Neuronal stem cell (in vitro differentiated cells): ENCODE results near the gene UNC5C.

Experiments
- DNase-seq: peaks from one replicate; pipeline ENCODE4 v3.0.0-alpha.2; 2013; ENCODE audit warnings: low spot score
- H2AFZ ChIP-seq: one replicate; pipeline ENCODE4 v1.6.1; 2013; ENCODE audit warnings: mild to moderate bottlenecking, low read length, inconsistent platforms
- H2AK5ac ChIP-seq: 2 replicates; pipeline ENCODE4 v1.6.1; 2013; ENCODE audit warnings: low read depth, mild to moderate bottlenecking, inconsistent platforms, low read length, moderate library complexity, mixed read lengths
- H2BK120ac ChIP-seq: 2 replicates; pipeline ENCODE4 v1.6.1; 2013; ENCODE audit warnings: low read depth, mild to moderate bottlenecking, inconsistent platforms, low read length, moderate library complexity, mixed read lengths
- H2BK12ac ChIP-seq: one replicate; pipeline ENCODE4 v1.6.1; 2013; ENCODE audit warnings: low read length, inconsistent platforms
- H2BK15ac ChIP-seq: 2 replicates; pipeline ENCODE4 v1.6.1; 2013; ENCODE audit warnings: mild to moderate bottlenecking, low read length, inconsistent platforms, mixed read lengths
- H2BK5ac ChIP-seq: one replicate; pipeline ENCODE4 v1.6.1; 2013; ENCODE audit warnings: inconsistent platforms, mild to moderate bottlenecking, low read length, moderate library complexity
- H3K14ac ChIP-seq: one replicate; pipeline ENCODE4 v1.6.1; 2013; ENCODE audit warnings: low read length, inconsistent platforms
- H3K18ac ChIP-seq: 2 replicates; pipeline ENCODE4 v1.6.1; 2013; ENCODE audit warnings: low read length, inconsistent platforms
- H3K23ac ChIP-seq: 2 replicates; pipeline ENCODE4 v1.6.1; 2013; ENCODE audit warnings: low read depth, mild to moderate bottlenecking, mixed read lengths, low read length, inconsistent platforms; ENCODE audit not compliant: poor library complexity
- H3K27ac ChIP-seq: replicated peaks from 3 replicates; pipeline ENCODE4 v1.5.1; 2013; ENCODE audit warnings: low read length, inconsistent platforms
- H3K27me3 ChIP-seq, 3 experiments: 2 replicates each; pipeline ENCODE4 v1.6.1; 2013; ENCODE audit warnings: low read length in 3 of 3, mild to moderate bottlenecking in 2 of 3, inconsistent platforms in 1 of 3, low read depth in 1 of 3, mixed read lengths in 1 of 3, moderate library complexity in 1 of 3; ENCODE audit not compliant: control insufficient read depth in 3 of 3, insufficient read depth in 3 of 3
- H3K36me3 ChIP-seq, 2 donors: replicated peaks in 1 of 2; 2 replicates each; pipeline ENCODE4 v1.6.1; 2013; ENCODE audit warnings: low read length in 2 of 2; ENCODE audit not compliant: control insufficient read depth in 2 of 2, insufficient read depth in 2 of 2
- H3K4ac ChIP-seq: 2 replicates; pipeline ENCODE4 v1.6.1; 2013; ENCODE audit warnings: inconsistent platforms, mild to moderate bottlenecking, low read length, moderate library complexity
- H3K4me1 ChIP-seq, 2 donors: 1 replicate in 1 of 2; 2 replicates in 1 of 2; pipeline ENCODE4 v1.6.1; 2013; ENCODE audit warnings: low read length in 2 of 2, low read depth in 1 of 2; ENCODE audit not compliant: control insufficient read depth in 2 of 2, insufficient read depth in 1 of 2
- H3K4me2 ChIP-seq: one replicate; pipeline ENCODE4 v1.6.1; 2013; ENCODE audit warnings: mild to moderate bottlenecking, low read length, inconsistent platforms; ENCODE audit not compliant: insufficient read depth, poor library complexity, severe bottlenecking
- H3K4me3 ChIP-seq, 2 donors: 2 replicates each; pipeline ENCODE4 v1.5.1; 2013; ENCODE audit warnings: low read length in 2 of 2, mild to moderate bottlenecking in 2 of 2, inconsistent platforms in 1 of 2, moderate library complexity in 1 of 2
- H3K79me1 ChIP-seq: one replicate; pipeline ENCODE4 v1.6.1; 2013; ENCODE audit warnings: low read depth, mild to moderate bottlenecking, inconsistent platforms, low read length, moderate library complexity
- H3K9ac ChIP-seq: one replicate; pipeline ENCODE4 v1.6.1; 2013; ENCODE audit warnings: mild to moderate bottlenecking, low read depth, low read length, inconsistent platforms; ENCODE audit not compliant: poor library complexity
- H3K9me3 ChIP-seq, 2 donors: replicated peaks in 1 of 2; 2 replicates each; pipeline versions ENCODE3 to v1.6.1; 2013; ENCODE audit warnings: low read length in 2 of 2, mild to moderate bottlenecking in 2 of 2, inconsistent platforms in 1 of 2, low read depth in 1 of 2, mixed read lengths in 1 of 2, moderate library complexity in 1 of 2; ENCODE audit not compliant: control insufficient read depth in 2 of 2, insufficient read depth in 1 of 2
- H4K8ac ChIP-seq: one replicate; pipeline ENCODE4 v1.6.1; 2013; ENCODE audit warnings: low read depth, mild to moderate bottlenecking, inconsistent platforms, low read length, moderate library complexity
- H4K91ac ChIP-seq: one replicate; pipeline ENCODE4 v1.6.1; 2013; ENCODE audit warnings: low read length, low read depth, mild to moderate bottlenecking, inconsistent platforms; ENCODE audit not compliant: poor library complexity
- WGBS, 2 donors: extraction: QIAGEN DNeasy Blood & Tissue Kit; methylation state at CpG; one replicate each; pipeline ENCODE4 v1.1.7; 2013; ENCODE audit warnings: missing lambda C conversion rate in 2 of 2, mixed read lengths in 1 of 2; ENCODE audit not compliant: insufficient read length in 2 of 2, insufficient replicate concordance in 1 of 2; ENCODE audit errors: extremely low coverage in 2 of 2; 5-methylcytosine and 5-hydroxymethylcytosine counted together

The UNC5C gene

DNA sequence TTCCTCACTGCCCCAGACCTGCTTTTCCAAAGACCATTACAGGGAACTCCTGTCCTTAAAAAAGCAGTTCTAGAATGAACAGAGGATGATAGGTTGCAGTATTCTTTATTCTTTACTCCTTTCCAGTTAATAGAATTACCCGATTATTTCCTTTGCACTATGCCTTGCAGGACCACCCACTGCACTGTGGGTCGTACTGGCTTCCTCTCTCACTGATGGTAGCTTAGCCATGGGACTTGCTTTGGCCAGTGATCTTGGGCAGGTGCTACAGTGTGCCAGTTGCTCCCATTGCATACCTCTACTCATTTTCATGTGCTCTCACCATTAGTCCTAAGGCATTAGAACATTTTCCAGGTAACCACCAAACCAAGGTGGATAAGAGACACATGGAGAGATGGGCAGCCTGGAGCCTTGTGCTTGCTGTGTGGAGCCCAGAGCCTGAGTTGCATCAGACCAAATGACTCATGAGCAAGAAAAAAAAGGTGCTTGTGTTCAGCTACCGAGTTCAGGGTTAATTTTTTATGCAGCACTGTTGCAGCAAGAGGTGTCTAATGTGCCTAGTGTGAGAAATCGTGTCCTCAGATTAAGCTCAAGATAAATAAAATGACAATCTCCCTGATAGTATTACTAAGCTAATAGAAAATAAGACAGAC, 7.6 kb upstream of the UNC5C start:
- H2BK15ac ChIP-seq, result no peak overlapping the region
- H3K18ac ChIP-seq, result no peak overlapping the region
- no peak overlapping the region for H2BK12ac ChIP-seq
- H2AFZ ChIP-seq, result no peak overlapping the region
- no peaks in the 10 kb centered on the region for H3K79me1 ChIP-seq
- H3K9me3 ChIP-seq, result no peaks in the 10 kb centered on the region
- no peaks in the 10 kb centered on the region for H3K36me3 ChIP-seq
- H4K91ac ChIP-seq, result no peak overlapping the region
- no peak overlapping the region for H3K14ac ChIP-seq
- no peak overlapping the region for H3K9ac ChIP-seq
- H3K4me1 ChIP-seq, result peaks cover 2 to 8% of the 10 kb centered on the region in 2 donors
- H3K4me3 ChIP-seq, result no peak overlapping the region
- H2BK120ac ChIP-seq, result no peak overlapping the region
- no CpG with 5 or more reads among the region's 4 CpGs for WGBS, 2 donors
- DNase-seq, result no peak
- H4K8ac ChIP-seq, result no peak overlapping the region
- no peak overlapping the region for H2AK5ac ChIP-seq
- no peak overlapping the region for H3K27ac ChIP-seq
- H3K4me2 ChIP-seq, result no peak overlapping the region
- H3K27me3 ChIP-seq, result no peaks in the 10 kb centered on the region
- H3K23ac ChIP-seq, result no peak overlapping the region
- H3K4ac ChIP-seq, result no peak overlapping the region
- no peak overlapping the region for H2BK5ac ChIP-seq

DNA sequence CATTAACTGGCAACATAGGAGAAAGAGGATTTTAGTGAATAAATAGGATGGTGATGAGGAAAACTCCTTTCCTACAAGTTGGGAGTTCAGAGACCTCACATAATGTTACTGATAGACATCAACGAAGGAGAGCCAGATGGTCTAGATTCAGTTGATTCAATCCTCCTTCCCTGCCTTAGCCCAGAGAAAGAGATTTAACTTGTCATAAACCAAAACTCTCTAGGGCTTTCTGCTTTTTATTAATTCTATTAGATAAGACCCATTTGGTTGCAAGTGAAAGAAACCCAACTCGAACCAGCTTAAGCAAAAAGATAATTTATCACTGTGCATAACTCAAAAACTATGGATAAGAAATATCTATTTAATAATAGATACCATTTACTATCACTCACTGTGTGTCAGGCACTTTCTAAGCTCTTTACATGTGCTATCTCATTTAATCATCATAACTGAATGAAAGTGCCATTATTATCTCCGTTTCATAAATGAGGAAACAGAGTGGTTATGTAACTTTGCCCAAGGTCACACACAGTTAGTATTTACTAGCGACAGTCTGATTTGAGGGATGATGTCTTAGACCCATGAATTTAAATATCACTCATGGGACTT, 4.3 kb upstream of the UNC5C start:
- H3K23ac ChIP-seq, result no peak overlapping the region
- H2BK120ac ChIP-seq, result no peak overlapping the region
- no peak overlapping the region for H3K14ac ChIP-seq
- H2BK15ac ChIP-seq, result no peak overlapping the region
- no peak overlapping the region for H3K9ac ChIP-seq
- no peak overlapping the region for H3K4me2 ChIP-seq
- H3K9me3 ChIP-seq, result no peaks in the 10 kb centered on the region
- no CpG with 5 or more reads among the region's 4 CpGs for WGBS, 2 donors
- DNase-seq, result no peak
- H4K8ac ChIP-seq, result no peak overlapping the region
- H3K36me3 ChIP-seq, result no peaks in the 10 kb centered on the region
- H3K4me1 ChIP-seq, result peaks cover 2 to 8% of the 10 kb centered on the region in 2 donors
- peaks cover 0 to 16% (median 0%) of the 10 kb centered on the region in 3 experiments for H3K27me3 ChIP-seq
- no peak overlapping the region for H2AK5ac ChIP-seq
- H2BK12ac ChIP-seq, result no peak overlapping the region
- H3K27ac ChIP-seq, result no peak overlapping the region
- no peak overlapping the region for H4K91ac ChIP-seq
- no peak overlapping the region for H3K4ac ChIP-seq
- no peak overlapping the region for H3K18ac ChIP-seq
- no peak overlapping the region for H2AFZ ChIP-seq
- no peak overlapping the region for H2BK5ac ChIP-seq
- no peak overlapping the region for H3K4me3 ChIP-seq
- no peaks in the 10 kb centered on the region for H3K79me1 ChIP-seq

- Histone ChIP-seq H4K91ac (no peak overlapping the region), H3K18ac (no peak overlapping the region), H3K4me3 (no peak overlapping the region), H2BK5ac (no peak overlapping the region), H3K4me2 (no peak overlapping the region), H2BK12ac (no peak overlapping the region), H3K36me3 (no peaks in the 10 kb centered on the region), H2BK120ac (no peak overlapping the region), H3K4ac (no peak overlapping the region), H2BK15ac (no peak overlapping the region), H3K27ac (no peak overlapping the region), H3K9me3 (no peaks in the 10 kb centered on the region), H4K8ac (no peak overlapping the region), H3K23ac (no peak overlapping the region), H3K79me1 (no peaks in the 10 kb centered on the region), H3K9ac (no peak overlapping the region), H3K27me3 (peaks cover 0 to 17% (median 0%) of the 10 kb centered on the region in 3 experiments), H2AFZ (no peak overlapping the region), H2AK5ac (no peak overlapping the region), H3K14ac (no peak overlapping the region), H3K4me1 (peaks cover 2 to 8% of the 10 kb centered on the region in 2 donors)
- no peak for DNase-seq
- WGBS, 2 donors, result no CpG with 5 or more reads among the region's 2 CpGs
Measured at GRCh38 chr4:95551653-95552052, 2.9 kb upstream of the UNC5C start.

DNA sequence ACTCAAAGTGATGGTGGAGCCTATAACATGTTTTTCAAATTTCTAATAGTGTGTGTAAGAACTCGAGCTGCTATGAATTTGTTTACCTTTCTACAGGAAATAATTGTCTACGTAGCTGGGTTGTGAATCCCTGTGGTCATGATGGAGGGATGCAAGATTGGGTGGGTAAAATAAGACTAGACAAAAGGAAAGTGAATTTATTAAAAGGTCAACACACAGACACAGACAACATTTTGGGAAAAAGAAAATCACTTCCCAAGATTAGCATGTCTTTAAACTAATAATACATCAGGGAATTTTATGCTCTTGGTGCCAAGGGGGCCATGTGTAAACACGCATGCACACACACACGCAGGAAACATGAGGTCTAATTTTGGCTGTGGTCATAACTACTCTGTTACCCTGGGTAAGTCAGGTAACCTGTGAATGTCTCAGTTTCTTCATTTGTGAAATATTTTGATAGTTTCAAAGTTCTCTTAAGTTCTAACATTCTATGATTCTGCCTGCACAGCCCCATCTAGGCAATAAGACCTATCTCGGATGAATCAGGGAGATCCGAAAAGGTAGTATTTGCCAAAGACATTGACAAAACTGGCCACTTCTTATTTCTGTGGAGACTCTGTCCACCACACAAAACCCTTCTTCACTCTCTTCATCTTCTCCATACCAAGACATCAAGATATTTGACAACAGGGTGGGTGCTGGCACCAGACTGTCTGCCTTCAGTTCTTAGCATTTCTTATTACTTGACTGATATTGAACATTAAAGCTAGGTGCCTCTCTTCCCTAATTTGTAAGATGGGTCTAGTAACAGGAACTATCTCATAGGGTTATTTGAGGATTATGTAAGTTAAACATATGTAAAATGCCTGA, 1.6 kb upstream of the UNC5C start:
- H3K27ac ChIP-seq, result no peak overlapping the region
- WGBS, 2 donors, result no CpG with 5 or more reads among the region's 6 CpGs

More for the DNA sequence above, 1.6 kb upstream of the UNC5C start:
- Histone ChIP-seq H2BK120ac (no peak overlapping the region), H2BK15ac (no peak overlapping the region), H4K91ac (no peak overlapping the region), H3K14ac (no peak overlapping the region), H3K4me1 (peaks cover 8 to 11% of the 10 kb centered on the region in 2 donors), H2AFZ (peak overlapping the region; percentile 96), H3K18ac (no peak overlapping the region), H3K23ac (no peak overlapping the region), H3K9me3 (no peaks in the 10 kb centered on the region), H3K4ac (no peak overlapping the region), H3K4me3 (peak overlapping the region in 1 of 2 donors; percentile 74), H3K79me1 (no peaks in the 10 kb centered on the region), H3K36me3 (no peaks in the 10 kb centered on the region), H2AK5ac (no peak overlapping the region), H2BK12ac (no peak overlapping the region), H3K4me2 (peak overlapping the region; percentile 72), H3K9ac (no peak overlapping the region), H2BK5ac (no peak overlapping the region), H4K8ac (no peak overlapping the region), H3K27me3 (peaks cover 0 to 17% (median 0%) of the 10 kb centered on the region in 3 experiments)
- no peak for DNase-seq
